ENCODE measurements around the gene EME1.
"Not testable (repeated sequence)": the region's sequence is repeated elsewhere in the genome, so short reads cannot be mapped to it uniquely, and the experiment has no call there.

The EME1 gene

GRCh38 chr17:50396261-50397110 is 23.5 kb downstream of the EME1 start:
- no peak for DNase-seq (ENCODE audit: low spot score)

DNA sequence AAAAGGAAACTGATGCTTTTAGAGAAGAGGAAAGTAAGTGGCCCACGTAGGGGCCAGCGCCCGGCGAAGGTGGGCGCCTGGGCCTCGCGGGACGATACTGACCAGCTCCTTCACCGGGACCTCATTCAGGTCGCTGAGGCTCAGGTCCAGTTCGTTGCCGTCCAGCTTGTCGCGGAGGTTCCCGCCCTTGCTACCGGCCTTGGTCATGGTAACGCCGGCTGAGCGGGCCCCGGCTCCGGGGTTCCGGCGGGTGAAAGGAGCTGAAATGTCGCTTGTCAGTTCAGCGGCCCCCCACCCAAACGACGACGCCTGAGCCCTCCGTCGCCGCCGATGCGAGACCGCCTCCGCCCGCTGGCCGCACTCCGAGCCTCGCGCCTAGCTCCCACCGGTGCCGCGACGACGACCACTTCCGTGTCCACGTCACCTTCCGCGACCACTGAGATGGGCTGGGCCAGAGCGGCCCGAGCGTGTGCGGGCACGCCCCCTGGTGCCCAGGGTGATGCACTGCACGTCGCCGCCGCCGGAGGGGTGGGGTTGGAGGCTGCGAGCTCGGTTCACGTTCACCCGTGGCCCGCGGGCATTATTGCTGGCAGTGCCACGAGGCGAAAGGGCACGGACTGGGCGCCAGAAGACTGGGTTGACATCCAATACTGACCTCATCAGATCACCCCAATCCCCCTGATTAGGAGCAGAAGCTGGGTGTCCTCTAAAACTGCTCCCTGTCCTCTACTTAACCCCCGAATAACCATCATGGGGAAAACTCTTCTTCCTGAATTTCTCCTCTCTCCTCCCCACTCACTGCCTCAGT is 24.3 kb downstream of the EME1 start, which contains the start of gene LRRC59:
TSS of gene LRRC59 (minus strand) at position 413 of the 808 bp plus-strand sequence. CDS start at position 207, 206 bp downstream.
- DNase-seq (ENCODE audit: low spot score) = peak; percentile 60

DNA sequence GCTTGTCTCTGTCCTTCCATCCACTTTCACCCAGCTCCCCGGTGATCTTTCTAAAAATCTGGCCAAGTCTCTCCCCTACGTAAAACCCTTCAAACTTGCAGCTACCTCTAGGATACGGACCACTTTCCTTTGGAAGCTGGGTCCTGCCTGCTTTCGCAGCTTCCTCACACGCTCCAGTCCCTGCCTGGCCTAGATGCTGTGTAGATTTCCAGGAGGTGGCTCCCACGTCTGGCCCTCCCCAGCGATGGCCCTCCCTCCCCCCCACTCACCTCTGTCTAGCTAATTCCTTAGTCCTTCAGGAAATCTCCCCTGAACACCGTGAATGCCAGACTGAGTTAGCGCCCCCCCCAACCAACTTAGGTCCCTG is 24.9 kb downstream of the EME1 start:
- no peak for DNase-seq (ENCODE audit: low spot score)

- not testable (repeated sequence) for DNase-seq (ENCODE audit: low spot score)
Observed at GRCh38 chr17:50398672-50399071, 25.6 kb downstream of the EME1 start.

- not testable (repeated sequence) for DNase-seq (ENCODE audit: low spot score)
Observed at GRCh38 chr17:50399591-50399990, 26.6 kb downstream of the EME1 start.

DNA sequence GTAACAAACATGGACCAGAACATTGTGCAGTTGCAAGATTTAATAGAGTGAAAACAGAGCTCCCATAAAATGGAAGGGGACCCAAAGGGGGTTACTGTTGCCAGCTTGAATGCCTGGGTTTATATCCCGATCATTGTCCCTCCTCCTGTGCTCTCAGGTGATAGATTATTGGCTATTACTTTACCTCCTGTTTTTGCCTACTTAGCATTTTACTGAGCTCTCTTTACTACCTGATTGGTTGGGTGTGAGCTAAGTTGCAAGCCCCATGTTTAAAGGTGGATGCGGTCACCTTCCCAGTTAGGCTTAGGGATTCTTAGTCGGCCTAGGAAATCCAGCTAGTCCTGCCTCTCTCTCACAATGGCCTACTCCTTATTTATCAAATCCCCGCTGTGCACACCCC is 32.3 kb downstream of the EME1 start:
- not testable (repeated sequence) for DNase-seq (ENCODE audit: low spot score)

GRCh38 chr17:50406578-50406977 is 33.5 kb downstream of the EME1 start:
- DNase-seq (ENCODE audit: low spot score) = no peak

GRCh38 chr17:50407921-50408320 is 34.9 kb downstream of the EME1 start:
- no peak for DNase-seq (ENCODE audit: low spot score)

DNA sequence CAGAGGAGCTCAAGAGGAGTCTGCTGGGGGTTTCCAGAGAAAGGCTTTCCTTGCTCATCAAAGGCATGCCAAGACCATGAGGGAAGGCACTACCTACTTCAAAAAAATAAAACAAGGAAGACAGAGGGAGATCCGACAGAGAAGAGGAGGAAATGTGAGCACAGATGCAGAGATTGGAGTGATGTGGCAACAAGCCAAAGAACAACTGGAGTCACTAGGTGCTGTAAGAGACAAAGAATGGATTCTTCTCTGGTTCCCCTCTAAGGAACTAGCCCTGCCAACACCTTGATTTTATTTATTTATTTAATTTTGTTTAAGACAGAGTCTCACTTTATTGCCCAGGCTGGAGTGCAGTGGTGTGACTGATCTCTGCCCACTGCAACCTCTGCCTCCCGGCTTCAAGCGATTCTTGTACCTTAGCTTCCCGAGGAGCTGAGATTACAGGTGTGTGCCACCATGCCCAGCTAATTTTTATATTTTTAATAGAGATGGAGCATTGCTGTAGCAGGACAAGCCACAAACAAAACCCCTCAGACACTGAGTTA is 39.2 kb downstream of the EME1 start:
- no peak for DNase-seq (ENCODE audit: low spot score)

- no peak for DNase-seq (ENCODE audit: low spot score)
Observed at GRCh38 chr17:50414808-50415207, 41.8 kb downstream of the EME1 start.

DNA sequence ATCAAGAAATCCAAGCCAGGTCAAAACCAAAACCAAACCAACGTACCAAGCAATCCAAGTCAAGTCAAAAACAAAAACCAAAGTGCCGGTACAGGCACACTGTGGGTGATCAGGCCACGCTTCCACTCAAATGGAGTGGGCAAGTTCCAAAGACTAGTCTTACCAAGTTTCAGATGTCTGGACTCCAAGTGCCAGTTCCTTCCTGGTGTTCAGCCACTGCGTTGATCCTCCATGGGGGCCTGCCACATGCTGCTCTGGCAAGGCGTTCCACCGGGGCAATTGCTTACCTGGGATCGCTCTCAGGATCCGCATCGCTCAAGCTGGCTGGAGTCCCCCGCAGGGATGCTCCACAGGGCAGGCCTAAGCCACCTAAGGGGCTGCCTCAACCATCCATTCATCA is 46.5 kb downstream of the EME1 start:
- not testable (repeated sequence) for DNase-seq (ENCODE audit: low spot score)

- DNase-seq (ENCODE audit: low spot score) = no peak
Observed at GRCh38 chr17:50420419-50421112, 47.5 kb downstream of the EME1 start.

DNA sequence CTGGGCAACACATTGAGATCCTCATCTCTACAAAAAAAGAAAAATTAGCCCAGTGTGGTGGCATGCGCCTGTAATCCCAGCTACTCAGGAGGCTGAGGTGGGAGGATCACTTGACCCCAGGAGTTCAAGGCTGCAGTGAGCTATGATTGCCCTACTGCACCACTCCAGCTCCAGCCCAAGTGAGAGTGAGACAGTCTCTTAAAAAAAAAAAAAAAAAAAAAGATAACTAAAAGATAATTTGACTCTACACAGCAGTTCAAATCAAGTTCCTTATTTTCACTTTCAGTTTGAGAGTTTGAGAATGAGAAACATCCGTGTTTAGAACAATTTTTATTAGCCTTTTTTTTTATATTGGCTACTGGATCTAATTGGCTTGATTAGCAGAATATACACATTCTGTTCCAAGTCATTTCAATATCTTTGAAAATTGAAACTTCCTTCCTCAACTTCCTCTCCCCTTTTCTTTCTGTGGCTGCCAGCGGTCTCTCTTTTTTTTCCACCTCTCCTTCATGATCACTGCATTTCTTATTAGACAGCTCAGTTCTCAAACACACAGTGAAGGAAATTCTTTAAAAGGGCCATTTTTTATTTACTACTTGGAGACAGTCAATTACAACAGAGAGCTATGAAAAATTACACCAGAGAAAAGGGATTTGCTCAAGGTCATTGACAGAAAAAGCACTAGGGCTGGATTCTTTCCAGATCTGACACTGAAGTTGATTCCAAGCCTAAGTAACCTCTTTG is 48.5 kb downstream of the EME1 start:
- DNase-seq (ENCODE audit: low spot score) = no peak

DNA sequence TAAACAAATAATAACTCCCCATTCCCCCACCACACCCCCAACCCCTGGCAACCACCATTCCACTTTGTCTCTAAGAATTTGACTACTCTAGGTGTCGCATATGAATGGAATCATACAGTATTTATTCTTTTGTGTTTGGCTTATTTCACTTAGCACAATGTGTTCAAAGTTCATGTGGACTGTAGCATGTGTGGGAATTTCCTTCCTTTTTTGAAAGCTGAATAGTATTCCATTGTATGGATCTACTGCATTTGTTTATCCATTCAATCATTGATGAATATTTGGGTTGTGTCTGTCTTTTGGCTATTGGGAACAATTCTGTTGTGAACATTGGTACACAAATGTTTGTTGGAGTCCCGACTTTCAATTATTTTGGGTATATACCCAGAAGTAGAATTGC is 49.7 kb downstream of the EME1 start:
- DNase-seq (ENCODE audit: low spot score) = no peak

DNA sequence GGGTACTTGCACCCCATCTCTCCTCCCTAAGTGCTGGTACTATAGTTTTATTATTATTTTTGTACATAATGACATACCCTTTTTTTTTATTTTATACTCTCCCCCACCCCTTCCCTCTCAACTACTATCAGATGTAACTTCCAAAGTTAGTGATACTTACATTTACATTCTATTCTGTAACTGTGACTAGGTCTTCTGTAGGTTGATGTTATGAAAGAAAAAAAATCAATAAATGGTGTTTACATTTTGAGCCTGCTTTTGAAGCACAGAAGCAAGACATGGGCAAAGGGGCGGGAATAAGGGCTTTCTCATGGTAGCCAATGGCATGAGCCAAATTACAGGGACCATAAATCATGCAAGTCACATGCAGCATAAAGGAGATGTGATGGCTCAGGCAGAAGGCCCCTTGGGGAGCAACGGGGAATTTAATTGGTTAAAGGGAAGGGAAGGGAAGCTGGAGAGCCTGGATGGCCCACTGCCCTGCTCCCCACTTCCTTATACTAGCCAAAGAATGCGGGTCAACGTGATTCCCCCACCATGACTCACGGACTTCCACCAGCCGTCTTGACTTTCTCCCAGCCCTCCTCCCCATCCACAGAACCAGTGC is 50.6 kb downstream of the EME1 start:
- DNase-seq (ENCODE audit: low spot score) = no peak

DNA sequence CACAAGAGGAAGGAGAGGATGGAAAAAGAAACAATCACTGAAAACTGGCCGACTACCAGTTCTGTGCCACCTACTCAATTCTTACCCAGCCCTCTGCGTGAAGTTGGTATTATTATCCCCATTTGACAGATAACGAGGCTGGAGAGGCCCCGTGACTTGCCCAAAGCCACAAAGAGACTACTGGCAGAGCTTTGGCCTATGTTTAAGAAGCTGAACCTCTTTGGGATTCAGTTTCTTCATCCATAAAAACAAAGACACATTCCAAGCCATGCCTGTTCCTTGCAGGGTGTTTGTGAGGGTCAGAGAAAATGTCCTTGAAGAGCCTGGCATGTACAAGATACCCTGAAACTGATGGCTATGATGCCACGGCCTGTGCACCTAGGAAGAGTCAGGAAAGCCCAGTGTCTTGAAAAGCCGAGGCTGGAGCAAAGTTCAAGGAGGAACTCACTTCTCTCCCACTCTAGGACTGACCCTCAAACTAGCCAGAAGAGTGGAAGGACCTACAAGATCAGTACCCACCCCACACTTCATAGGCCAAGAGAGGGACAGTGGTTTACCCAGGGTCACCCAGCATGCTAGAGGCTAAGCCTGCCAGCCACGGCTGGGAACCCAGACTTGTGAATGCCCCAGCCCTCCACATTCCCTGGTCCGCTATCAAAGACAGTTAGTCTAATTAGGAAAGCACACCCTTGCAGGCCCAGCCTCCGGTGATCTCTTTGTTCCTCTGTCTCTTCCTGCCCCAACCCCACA is 51.4 kb downstream of the EME1 start:
- DNase-seq (ENCODE audit: low spot score) = no peak

GRCh38 chr17:50424996-50425681 is 52.1 kb downstream of the EME1 start:
- DNase-seq (ENCODE audit: low spot score) = no peak

DNA sequence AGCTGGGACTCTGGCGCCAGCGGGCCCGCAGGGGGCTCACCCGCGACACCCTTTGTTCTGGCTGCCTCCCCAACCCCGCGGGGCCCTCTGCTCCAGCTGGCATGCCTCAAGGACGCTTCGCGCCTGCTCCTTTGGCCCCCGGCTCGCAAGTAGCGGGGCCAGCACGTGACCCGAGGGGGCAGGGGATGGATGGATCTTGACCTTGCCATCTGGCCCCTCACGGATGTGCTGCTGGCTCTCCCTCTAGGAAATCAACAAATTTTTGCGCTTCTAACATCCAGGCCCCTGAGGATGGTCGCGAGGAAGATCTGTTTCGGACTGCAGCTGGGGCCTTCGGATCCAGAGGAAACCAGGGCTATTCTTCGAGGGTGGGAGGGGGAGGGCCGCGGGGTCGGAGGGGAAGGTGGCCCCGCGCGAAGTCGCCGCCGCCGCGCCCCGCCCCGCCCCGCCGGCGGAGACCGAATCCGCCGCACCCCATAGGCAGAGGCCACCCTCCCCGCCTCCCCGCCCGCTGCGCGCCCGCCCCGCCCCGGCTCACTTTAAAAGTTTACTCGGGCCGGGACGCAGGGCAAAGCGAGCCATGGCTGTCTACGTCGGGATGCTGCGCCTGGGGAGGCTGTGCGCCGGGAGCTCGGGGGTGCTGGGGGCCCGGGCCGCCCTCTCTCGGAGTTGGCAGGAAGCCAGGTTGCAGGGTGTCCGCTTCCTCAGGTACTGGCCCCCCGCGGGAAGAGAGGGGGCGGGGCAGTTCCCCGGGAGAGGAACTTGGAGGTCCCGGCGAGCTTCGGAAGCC is 52.8 kb downstream of the EME1 start, which contains the start of gene ACSF2:
TSS of gene ACSF2 (plus strand) at position 537 of the 790 bp plus-strand sequence. CDS start at position 581, 44 bp downstream.
- peak; percentile 16 for DNase-seq (ENCODE audit: low spot score)

DNA sequence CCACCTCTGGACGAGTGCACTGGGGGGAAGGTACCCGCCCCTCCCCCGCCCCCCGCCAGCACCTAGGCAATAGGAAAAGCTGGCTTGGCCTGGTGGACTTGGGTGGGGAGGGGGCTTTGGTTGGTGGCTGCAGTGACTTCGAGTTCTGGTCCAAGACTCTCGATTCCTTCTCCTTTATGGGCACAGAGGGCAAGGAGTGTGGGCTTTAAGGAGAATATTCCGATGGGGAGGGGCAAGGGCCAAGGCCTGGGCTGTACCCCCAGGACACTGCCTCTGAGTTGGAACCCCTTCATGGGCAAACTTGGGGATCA is 53.4 kb downstream of the EME1 start:
- DNase-seq (ENCODE audit: low spot score) = no peak

Measured in globus pallidus (tissue), 1 donor.